Measurements from ENCODE around the gene RASAL2.
"Not testable (repeated sequence)": the region's sequence is repeated elsewhere in the genome, so short reads cannot be mapped to it uniquely, and the experiment has no call there.

RASAL2 gene

GRCh38 chr1:178168536-178168935, 74.6 kb downstream of the RASAL2 start:
- DNase-seq = no peak

GRCh38 chr1:178169649-178170048, 75.7 kb downstream of the RASAL2 start:
- no peak for DNase-seq

GRCh38 chr1:178172939-178173338, 79.0 kb downstream of the RASAL2 start:
- DNase-seq = no peak

GRCh38 chr1:178174539-178174938, 80.6 kb downstream of the RASAL2 start:
- no peak for DNase-seq

GRCh38 chr1:178180405-178180804, 86.5 kb downstream of the RASAL2 start:
- no peak for DNase-seq

- DNase-seq = no peak
Measured at GRCh38 chr1:178183796-178184195, 89.9 kb downstream of the RASAL2 start.

- no peak for DNase-seq
Measured at GRCh38 chr1:178188306-178188705, 94.4 kb downstream of the RASAL2 start.

GRCh38 chr1:178189814-178190213, 95.9 kb downstream of the RASAL2 start:
- peak; percentile 31 for DNase-seq

GRCh38 chr1:178190881-178191280, 97.0 kb downstream of the RASAL2 start:
- DNase-seq = no peak

GRCh38 chr1:178192686-178193085, 98.8 kb downstream of the RASAL2 start:
- DNase-seq = no peak

- no peak for DNase-seq
Measured at GRCh38 chr1:178196631-178197030, 102.7 kb downstream of the RASAL2 start.

- not testable (repeated sequence) for DNase-seq
Measured at GRCh38 chr1:178202095-178202494, 108.2 kb downstream of the RASAL2 start.

- not testable (repeated sequence) for DNase-seq
Measured at GRCh38 chr1:178202546-178202945, 108.6 kb downstream of the RASAL2 start.

GRCh38 chr1:178208269-178208856, 114.5 kb downstream of the RASAL2 start:
- DNase-seq = not testable (repeated sequence)

- DNase-seq = no peak
Measured at GRCh38 chr1:178209935-178210334, 116.0 kb downstream of the RASAL2 start.

- no peak for DNase-seq
Measured at GRCh38 chr1:178218550-178218949, 124.6 kb downstream of the RASAL2 start.

- no peak for DNase-seq
Measured at GRCh38 chr1:178220094-178220493, 126.2 kb downstream of the RASAL2 start.

- DNase-seq = no peak
Measured at GRCh38 chr1:178223289-178223688, 129.4 kb downstream of the RASAL2 start.

GRCh38 chr1:178224358-178224757, 130.5 kb downstream of the RASAL2 start:
- no peak for DNase-seq

- no peak for DNase-seq
Measured at GRCh38 chr1:178230881-178231409, 137.0 kb downstream of the RASAL2 start.

GRCh38 chr1:178232108-178232507, 138.2 kb downstream of the RASAL2 start:
- DNase-seq = no peak

- DNase-seq = no peak
Measured at GRCh38 chr1:178232949-178233348, 139.0 kb downstream of the RASAL2 start.

- DNase-seq = no peak
Measured at GRCh38 chr1:178237121-178237520, 143.2 kb downstream of the RASAL2 start.

GRCh38 chr1:178238722-178239510, 145.0 kb downstream of the RASAL2 start:
- no peak for DNase-seq

All from COR-L47 (cell line).